ENCODE measurements around the gene GIMAP8. TPM values are rescaled to one million over a fixed set of nuclear protein-coding genes. Genes with fewer than 3 reads are reported as not detected.
A peak's percentile ranks its signal among the peaks of the same experiment; 100 is the strongest.

GIMAP8 gene
- total RNA-seq, 8 experiments from 2014 or later, result 0.05 to 0.47 (median 0.14) TPM; not detected in 3

GRCh38 chr7:150413640-150414081, 36.8 kb upstream of the GIMAP8 start:
- Histone ChIP-seq H3K4me3 (no peak overlapping the region), H3K27ac (no peak overlapping the region), H3K4me1 (replicated peaks in 1 of 2) (peaks cover 8 to 24% of the 10 kb centered on the region in 2 donors)
- in situ Hi-C loops (cut with MboI; ENCODE audit: low pct_unique_long_range_greater_than_20kb in 2 of 9, low sequenced_read_pairs in 9 of 9, unreplicated experiment in 9 of 9), result loop anchor here in 3 of 9 experiments (25.0 kb wide), 3 partner anchors 126 to 574 kb away; partner anchors contain the start of genes ATP6V0E2 (in 1 of the 3), KCNH2 (in 1 of the 3) and NOS3 (in 1 of the 3)
- 81 to 100% (median 96%) methylated on average over 1 to 6 of the region's 11 CpGs; no CpG with 5 or more reads in 4 of the 10 experiments for whole genome bisulfite sequencing, 10 experiments
- ATAC-seq (replicated peaks in 6 of 8), result peak in 5 of 8 experiments; percentile 19 to 63 (median 46)

GRCh38 chr7:150415161-150416153, 35.0 kb upstream of the GIMAP8 start:
- Histone ChIP-seq H3K27ac (no peak overlapping the region), H3K4me3 (no peak overlapping the region), H3K4me1 (replicated peaks in 1 of 2) (peaks cover 8 to 24% of the 10 kb centered on the region in 2 donors)
- WGBS, 10 experiments, result 79 to 96% (median 88%) methylated on average over 2 to 4 of the region's 19 CpGs; no CpG with 5 or more reads in 5 of the 10 experiments
- in situ Hi-C loops (cut with MboI; ENCODE audit: low pct_unique_long_range_greater_than_20kb in 2 of 9, low sequenced_read_pairs in 9 of 9, unreplicated experiment in 9 of 9), result loop anchor here in 3 of 9 experiments (25.0 kb wide), 3 partner anchors 128 to 572 kb away; partner anchors contain the start of genes ATP6V0E2 (in 1 of the 3), KCNH2 (in 1 of the 3) and NOS3 (in 1 of the 3)
- ATAC-seq (replicated peaks in 6 of 8), result peak in 5 of 8 experiments; percentile 41 to 87 (median 56)

GRCh38 chr7:150417239-150417638, 33.2 kb upstream of the GIMAP8 start:
- 58 to 100% (median 93%) methylated on average over 2 to 5 of the region's 10 CpGs; no CpG with 5 or more reads in 2 of the 10 experiments for WGBS, 10 experiments
- H3K4me1 ChIP-seq (replicated peaks in 1 of 2), result peaks cover 8 to 16% of the 10 kb centered on the region in 2 donors
- in situ Hi-C loops (cut with MboI; ENCODE audit: low pct_unique_long_range_greater_than_20kb in 2 of 9, low sequenced_read_pairs in 9 of 9, unreplicated experiment in 9 of 9), result loop anchor here in 3 of 9 experiments (25.0 kb wide), 3 partner anchors 130 to 570 kb away; partner anchors contain the start of genes ATP6V0E2 (in 1 of the 3), KCNH2 (in 1 of the 3) and NOS3 (in 1 of the 3)
- no peak for ATAC-seq (replicated peaks in 6 of 8)
- H3K4me3 ChIP-seq, result no peak overlapping the region
- no peak overlapping the region for H3K27ac ChIP-seq

GRCh38 chr7:150417863-150418262, 32.6 kb upstream of the GIMAP8 start:
- in situ Hi-C loops (cut with MboI; ENCODE audit: low pct_unique_long_range_greater_than_20kb in 2 of 9, low sequenced_read_pairs in 9 of 9, unreplicated experiment in 9 of 9), result loop anchor here in 3 of 9 experiments (25.0 kb wide), 3 partner anchors 131 to 569 kb away; partner anchors contain the start of genes ATP6V0E2 (in 1 of the 3), KCNH2 (in 1 of the 3) and NOS3 (in 1 of the 3)
- H3K4me3 ChIP-seq, result no peak overlapping the region
- H3K27ac ChIP-seq, result no peak overlapping the region
- WGBS, 10 experiments, result 85 to 100% (median 100%) methylated on average over 1 to 5 of the region's 6 CpGs; no CpG with 5 or more reads in 1 of the 10 experiments
- H3K4me1 ChIP-seq (replicated peaks in 1 of 2), result peaks cover 8 to 16% of the 10 kb centered on the region in 2 donors
- no peak for ATAC-seq (replicated peaks in 6 of 8)

- H3K4me3 ChIP-seq, result no peak overlapping the region
- in situ Hi-C loops (cut with MboI; ENCODE audit: low pct_unique_long_range_greater_than_20kb in 2 of 9, low sequenced_read_pairs in 9 of 9, unreplicated experiment in 9 of 9), result loop anchor here in 3 of 9 experiments (25.0 kb wide), 3 partner anchors 133 to 567 kb away; partner anchors contain the start of genes ATP6V0E2 (in 1 of the 3), KCNH2 (in 1 of the 3) and NOS3 (in 1 of the 3)
- no peak for ATAC-seq (replicated peaks in 6 of 8)
- WGBS, 10 experiments, result 29 to 94% (median 83%) methylated on average over 1 to 2 of the region's 2 CpGs; no CpG with 5 or more reads in 1 of the 10 experiments
- no peak overlapping the region for H3K27ac ChIP-seq
- peaks cover 6 to 11% of the 10 kb centered on the region in 2 donors for H3K4me1 ChIP-seq (replicated peaks in 1 of 2)
These were observed 30.2 kb upstream of the GIMAP8 start for GRCh38 chr7:150420242-150420641.

- H3K27ac ChIP-seq, result no peak overlapping the region
- peaks cover under 1 to 2% of the 10 kb centered on the region in 2 donors for H3K4me1 ChIP-seq (replicated peaks in 1 of 2)
- H3K4me3 ChIP-seq, result no peak overlapping the region
- WGBS, 10 experiments, result 0 to 27% (median 18%) methylated on average over 5 to 21 of the region's 27 CpGs
- ATAC-seq (replicated peaks in 6 of 8), result peak; percentile 94 to 100 (median 100)
- in situ Hi-C loops (cut with MboI; ENCODE audit: low pct_unique_long_range_greater_than_20kb in 2 of 9, low sequenced_read_pairs in 9 of 9, unreplicated experiment in 9 of 9), result loop anchor here in 3 of 9 experiments (25.0 kb wide), 3 partner anchors 134 to 566 kb away; partner anchors contain the start of genes ATP6V0E2 (in 1 of the 3), KCNH2 (in 1 of the 3) and NOS3 (in 1 of the 3)
These were observed 29.3 kb upstream of the GIMAP8 start for GRCh38 chr7:150420987-150421674.

GRCh38 chr7:150421831-150422230, 28.6 kb upstream of the GIMAP8 start:
- whole genome bisulfite sequencing, 10 experiments, result 50 to 93% (median 85%) methylated on average over 2 to 16 of the region's 17 CpGs; no CpG with 5 or more reads in 3 of the 10 experiments
- in situ Hi-C loops (cut with MboI; ENCODE audit: low pct_unique_long_range_greater_than_20kb in 2 of 9, low sequenced_read_pairs in 9 of 9, unreplicated experiment in 9 of 9), result loop anchor here in 3 of 9 experiments (25.0 kb wide), 3 partner anchors 135 to 565 kb away; partner anchors contain the start of genes ATP6V0E2 (in 1 of the 3), KCNH2 (in 1 of the 3) and NOS3 (in 1 of the 3)
- H3K4me3 ChIP-seq, result no peak overlapping the region
- no peak for ATAC-seq (replicated peaks in 6 of 8)
- H3K4me1 ChIP-seq (replicated peaks in 1 of 2), result no peaks in the 10 kb centered on the region
- H3K27ac ChIP-seq, result no peak overlapping the region

GRCh38 chr7:150425670-150426069, 24.8 kb upstream of the GIMAP8 start:
- no peak for ATAC-seq (replicated peaks in 6 of 8)
- H3K4me3 ChIP-seq, result no peak overlapping the region
- no peak overlapping the region for H3K27ac ChIP-seq
- in situ Hi-C loops (cut with MboI; ENCODE audit: low pct_unique_long_range_greater_than_20kb in 2 of 9, low sequenced_read_pairs in 9 of 9, unreplicated experiment in 9 of 9), result loop anchor here in 1 of 9 experiments (25.0 kb wide), 1 partner anchor 337 kb away; no protein-coding TSS in a partner anchor
- peaks cover 7 to 13% of the 10 kb centered on the region in 2 donors for H3K4me1 ChIP-seq (replicated peaks in 1 of 2)
- 80% methylated on average over 2 of the region's 4 CpGs; no CpG with 5 or more reads in 9 of the 10 experiments for WGBS, 10 experiments

- WGBS, 10 experiments, result 0 to 100% (median 35%) methylated on average over 1 to 4 of the region's 11 CpGs; no CpG with 5 or more reads in 6 of the 10 experiments
These were observed 21.6 kb upstream of the GIMAP8 start for GRCh38 chr7:150428671-150429451.

GRCh38 chr7:150429699-150430098, 20.7 kb upstream of the GIMAP8 start:
- 78 to 93% (median 84%) methylated on average over 2 to 3 of the region's 8 CpGs; no CpG with 5 or more reads in 6 of the 10 experiments for WGBS, 10 experiments

More at GRCh38 chr7:150428671-150429451, 21.6 kb upstream of the GIMAP8 start:
- peak in 7 of 8 experiments; percentile 42 to 95 (median 47) for ATAC-seq (replicated peaks in 6 of 8)
- Histone ChIP-seq H3K4me1 (replicated peaks in 1 of 2) (peaks cover 7 to 13% of the 10 kb centered on the region in 2 donors), H3K27ac (no peak overlapping the region), H3K4me3 (no peak overlapping the region)
- in situ Hi-C loops (cut with MboI; ENCODE audit: low pct_unique_long_range_greater_than_20kb in 2 of 9, low sequenced_read_pairs in 9 of 9, unreplicated experiment in 9 of 9), result loop anchor here in 1 of 9 experiments (25.0 kb wide), 1 partner anchor 333 kb away; no protein-coding TSS in a partner anchor

More at GRCh38 chr7:150429699-150430098, 20.7 kb upstream of the GIMAP8 start:
- no peak overlapping the region for H3K27ac ChIP-seq
- peaks cover 7 to 13% of the 10 kb centered on the region in 2 donors for H3K4me1 ChIP-seq (replicated peaks in 1 of 2)
- no peak for ATAC-seq (replicated peaks in 6 of 8)
- in situ Hi-C loops (cut with MboI; ENCODE audit: low pct_unique_long_range_greater_than_20kb in 2 of 9, low sequenced_read_pairs in 9 of 9, unreplicated experiment in 9 of 9), result loop anchor here in 1 of 9 experiments (25.0 kb wide), 1 partner anchor 333 kb away; no protein-coding TSS in a partner anchor
- H3K4me3 ChIP-seq, result no peak overlapping the region
